Endodermal cell (in vitro differentiated cells): ENCODE results near the gene JAKMIP1. TPM values are rescaled to one million over a fixed set of nuclear protein-coding genes. Genes with fewer than 3 reads are reported as not detected.
A peak's percentile ranks its signal among the peaks of the same experiment; 100 is the strongest.

Experiments
- DNase-seq: peaks from one replicate; pipeline ENCODE4 v3.0.0-alpha.2; 2017
- H3K27ac ChIP-seq: 2 replicates; pipeline ENCODE4 v1.5.1; 2013; ENCODE audit warnings: mild to moderate bottlenecking, low read depth, low read length, moderate library complexity
- H3K27me3 ChIP-seq: 2 replicates; pipeline ENCODE4 v1.6.1; 2013; ENCODE audit warnings: mild to moderate bottlenecking, low read length, moderate library complexity; ENCODE audit not compliant: insufficient read depth, control insufficient read depth, poor library complexity, severe bottlenecking
- H3K36me3 ChIP-seq: 2 replicates; pipeline ENCODE4 v1.7.0; 2013; ENCODE audit warnings: mild to moderate bottlenecking, low read length, moderate library complexity; ENCODE audit not compliant: control insufficient read depth, insufficient read depth
- H3K4me1 ChIP-seq: one replicate; pipeline ENCODE4 v1.7.0; 2013; ENCODE audit warnings: low read length; ENCODE audit not compliant: control insufficient read depth, insufficient read depth
- H3K4me3 ChIP-seq: 2 replicates; pipeline ENCODE4 v1.5.1; 2013; ENCODE audit warnings: mild to moderate bottlenecking, low read length, moderate library complexity
- H3K9ac ChIP-seq: 2 replicates; pipeline ENCODE4 v1.6.1; 2013; ENCODE audit warnings: mild to moderate bottlenecking, low read length, moderate library complexity; ENCODE audit not compliant: poor library complexity, severe bottlenecking; ENCODE audit errors: extremely low read depth
- H3K9me3 ChIP-seq: 2 replicates; pipeline ENCODE4 v1.6.1; 2013; ENCODE audit warnings: mild to moderate bottlenecking, low read length, moderate library complexity; ENCODE audit not compliant: control insufficient read depth
- H3K27ac Mint-ChIP-seq: 2 replicates; pipeline ENCODE4 v1.8.0; 2020; ENCODE audit warnings: mixed read lengths
- H3K27me3 Mint-ChIP-seq: 2 replicates; pipeline ENCODE4 v1.8.0; 2021; ENCODE audit warnings: mild to moderate bottlenecking, mixed read lengths; ENCODE audit not compliant: insufficient read depth
- H3K36me3 Mint-ChIP-seq: 2 replicates; pipeline ENCODE4 v1.8.0; 2020; ENCODE audit warnings: low read depth, mixed read lengths
- H3K4me1 Mint-ChIP-seq: 2 replicates; pipeline ENCODE4 v1.8.0; 2020; ENCODE audit warnings: mixed read lengths
- H3K4me3 Mint-ChIP-seq: 2 replicates; pipeline ENCODE4 v1.8.0; 2020; ENCODE audit warnings: mild to moderate bottlenecking, moderate library complexity, mixed read lengths
- H3K9me3 Mint-ChIP-seq: 2 replicates; pipeline ENCODE4 v1.8.0; 2020; ENCODE audit warnings: mild to moderate bottlenecking, mixed read lengths
- WGBS, 2 experiments: methylation state at CpG; one replicate each; pipeline versions ENCODE4 v1.1.5 to v1.1.7; 2013; ENCODE audit warnings: missing lambda C conversion rate in 2 of 2, mixed read lengths in 1 of 2; ENCODE audit not compliant: insufficient coverage in 1 of 2, insufficient read length in 1 of 2; 5-methylcytosine and 5-hydroxymethylcytosine counted together
- total RNA-seq, 2 donors: library from RNA; stranded (reverse); fragmentation: NEBNext Ultra II Directional in 1 of 2; extraction: Animal tissue kit (Norgen Biotek cat#: 25700) in 1 of 2; gene quantifications; 2 replicates in 1 of 2; 3 replicates in 1 of 2; pipeline ENCODE4 v1.2.1, GENCODE V29; 2021
- TF ChIP-seq, protein P1 (sequence below): fragments of 200-600 bp; sonication (generic); conservative IDR thresholded peaks from 2 replicates; pipeline ENCODE4 v1.5.0; 2021; ENCODE audit warnings: antibody characterized with exemption, mild to moderate bottlenecking

The JAKMIP1 gene
- total RNA-seq, 2 donors from 2014 or later, result 10.4 to 11.2 TPM

DNA sequence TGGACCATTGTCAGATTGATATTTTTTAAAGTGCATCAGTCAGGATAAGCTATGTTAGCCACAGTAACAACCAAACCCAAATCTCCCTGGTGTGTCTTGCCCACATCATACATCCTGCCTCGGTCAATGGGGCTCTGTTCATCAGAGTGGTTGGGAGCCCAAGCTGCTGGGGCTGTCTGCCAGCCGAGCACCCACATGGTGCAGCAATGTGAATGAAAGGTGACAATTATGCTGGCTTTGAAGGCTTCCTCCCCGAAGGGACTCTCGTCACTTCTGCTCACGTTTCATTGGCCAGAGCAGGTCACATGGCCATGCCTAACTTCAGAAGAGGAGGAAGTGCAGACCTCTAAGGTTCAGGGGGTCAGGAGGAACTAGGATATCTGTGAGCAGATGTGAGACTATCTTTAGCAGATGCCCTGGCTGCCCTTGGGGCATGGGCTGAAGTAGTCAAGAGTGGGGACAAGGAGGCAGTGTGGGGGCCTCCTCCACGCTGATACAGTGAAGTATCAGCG lies 1.3 kb upstream of the JAKMIP1 start:
- Histone ChIP-seq H3K9ac (no peak overlapping the region), H3K27me3 (no peaks in the 10 kb centered on the region), H3K36me3 (no peaks in the 10 kb centered on the region), H3K9me3 (no peaks in the 10 kb centered on the region), H3K27ac (no peak overlapping the region), H3K4me1 (peaks cover 14% of the 10 kb centered on the region), H3K4me3 (no peak overlapping the region)
- TF ChIP-seq, protein P1, sequence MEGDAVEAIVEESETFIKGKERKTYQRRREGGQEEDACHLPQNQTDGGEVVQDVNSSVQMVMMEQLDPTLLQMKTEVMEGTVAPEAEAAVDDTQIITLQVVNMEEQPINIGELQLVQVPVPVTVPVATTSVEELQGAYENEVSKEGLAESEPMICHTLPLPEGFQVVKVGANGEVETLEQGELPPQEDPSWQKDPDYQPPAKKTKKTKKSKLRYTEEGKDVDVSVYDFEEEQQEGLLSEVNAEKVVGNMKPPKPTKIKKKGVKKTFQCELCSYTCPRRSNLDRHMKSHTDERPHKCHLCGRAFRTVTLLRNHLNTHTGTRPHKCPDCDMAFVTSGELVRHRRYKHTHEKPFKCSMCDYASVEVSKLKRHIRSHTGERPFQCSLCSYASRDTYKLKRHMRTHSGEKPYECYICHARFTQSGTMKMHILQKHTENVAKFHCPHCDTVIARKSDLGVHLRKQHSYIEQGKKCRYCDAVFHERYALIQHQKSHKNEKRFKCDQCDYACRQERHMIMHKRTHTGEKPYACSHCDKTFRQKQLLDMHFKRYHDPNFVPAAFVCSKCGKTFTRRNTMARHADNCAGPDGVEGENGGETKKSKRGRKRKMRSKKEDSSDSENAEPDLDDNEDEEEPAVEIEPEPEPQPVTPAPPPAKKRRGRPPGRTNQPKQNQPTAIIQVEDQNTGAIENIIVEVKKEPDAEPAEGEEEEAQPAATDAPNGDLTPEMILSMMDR, result no peak
- no peak overlapping the region for H3K27ac Mint-ChIP-seq
- peaks cover 7% of the 10 kb centered on the region for H3K9me3 Mint-ChIP-seq
- DNase-seq, result no peak
- 89 to 91% methylated on average over 3 to 7 of the region's 7 CpGs for WGBS, 2 experiments
- H3K4me1 Mint-ChIP-seq, result peaks cover 28% of the 10 kb centered on the region
- H3K27me3 Mint-ChIP-seq, result peaks cover 10% of the 10 kb centered on the region
- H3K36me3 Mint-ChIP-seq, result peaks cover 7% of the 10 kb centered on the region
- H3K4me3 Mint-ChIP-seq, result peak overlapping the region; percentile 75

DNA sequence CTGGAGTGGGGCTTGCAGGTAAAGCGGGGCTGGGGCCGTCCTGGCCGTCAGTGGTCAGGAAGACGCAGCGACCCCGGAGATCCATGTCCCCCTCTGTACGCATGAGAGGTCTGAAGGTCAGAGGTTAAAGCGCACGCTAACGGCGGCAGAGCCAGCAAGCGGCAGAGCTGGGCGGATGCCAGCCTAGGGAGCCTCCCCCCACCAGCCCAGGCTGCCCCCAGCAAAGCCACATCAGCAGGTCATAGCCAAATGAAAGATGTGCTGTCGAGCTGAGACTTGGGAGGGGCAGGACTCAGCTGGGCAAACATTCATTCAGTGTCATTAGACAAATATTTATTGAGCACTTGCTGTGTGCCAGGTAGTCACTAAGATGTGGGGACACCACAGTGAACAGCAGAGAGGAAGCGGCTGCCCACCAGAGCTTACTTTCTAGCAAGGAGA lies 593 bp upstream of the JAKMIP1 start:
- peaks cover 7% of the 10 kb centered on the region for H3K9me3 Mint-ChIP-seq
- TF ChIP-seq, protein P1, result no peak
- H3K9me3 ChIP-seq, result no peaks in the 10 kb centered on the region
- WGBS, 2 experiments, result 19 to 50% methylated on average over 2 to 15 of the region's 15 CpGs
- H3K4me1 ChIP-seq, result peaks cover 14% of the 10 kb centered on the region
- H3K9ac ChIP-seq, result peak overlapping the region; percentile 47
- H3K27ac ChIP-seq, result no peak overlapping the region
- H3K4me3 ChIP-seq, result peak overlapping the region; percentile 85
- H3K4me3 Mint-ChIP-seq, result peak overlapping the region; percentile 75
- DNase-seq, result no peak
- no peaks in the 10 kb centered on the region for H3K27me3 ChIP-seq
- H3K36me3 ChIP-seq, result no peaks in the 10 kb centered on the region
- peaks cover 10% of the 10 kb centered on the region for H3K27me3 Mint-ChIP-seq
- H3K36me3 Mint-ChIP-seq, result peaks cover 7% of the 10 kb centered on the region
- H3K27ac Mint-ChIP-seq, result peak overlapping the region; percentile 64
- peaks cover 32% of the 10 kb centered on the region for H3K4me1 Mint-ChIP-seq

DNA sequence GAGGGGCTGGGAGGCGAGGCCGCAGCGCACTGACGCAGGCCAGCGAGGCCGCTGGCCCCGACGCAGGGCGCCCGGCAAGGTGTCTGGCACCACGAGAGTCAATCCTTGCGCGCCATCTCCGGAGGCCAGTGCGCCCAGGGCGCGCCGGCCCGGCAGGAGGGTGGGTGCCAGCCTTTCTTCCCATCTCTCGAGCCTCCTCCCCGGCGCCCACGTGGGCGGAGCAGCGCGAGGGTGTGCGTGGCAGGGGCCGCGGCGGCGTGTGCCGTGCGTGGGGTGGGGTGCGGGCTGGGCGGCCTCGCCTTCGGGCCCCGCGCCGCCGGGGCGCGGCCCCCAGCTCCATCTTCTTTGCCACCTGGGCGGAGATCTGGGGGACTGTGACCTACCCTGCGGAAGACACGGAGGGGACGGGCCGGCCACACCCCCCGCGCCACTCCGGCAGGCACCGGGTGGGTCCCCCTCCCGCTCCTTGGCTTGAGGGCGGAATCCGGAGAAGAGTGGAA lies 877 bp downstream of the JAKMIP1 start:
- no peak for DNase-seq
- Mint-ChIP-seq H3K4me1 (peaks cover 38% of the 10 kb centered on the region), H3K27ac (no peak overlapping the region), H3K4me3 (peak overlapping the region; percentile 75), H3K36me3 (peaks cover 7% of the 10 kb centered on the region), H3K27me3 (peaks cover 10% of the 10 kb centered on the region), H3K9me3 (peaks cover 7% of the 10 kb centered on the region)
- Histone ChIP-seq H3K4me1 (peaks cover 14% of the 10 kb centered on the region), H3K9me3 (no peaks in the 10 kb centered on the region), H3K4me3 (peak overlapping the region; percentile 80), H3K27me3 (no peaks in the 10 kb centered on the region), H3K27ac (no peak overlapping the region), H3K36me3 (no peaks in the 10 kb centered on the region), H3K9ac (peak overlapping the region; percentile 3)
- TF ChIP-seq, protein P1, result no peak
- WGBS, 2 experiments, result 0 to 1% methylated on average over 10 to 54 of the region's 55 CpGs
